ENCODE data around the gene FNDC10. TPM values are rescaled to one million over a fixed set of nuclear protein-coding genes. Genes with fewer than 3 reads are reported as not detected.
A peak's percentile ranks its signal among the peaks of the same experiment; 100 is the strongest.

FNDC10 gene
- total RNA-seq, 1 donor from 2014 or later, result 2.4 TPM

DNA sequence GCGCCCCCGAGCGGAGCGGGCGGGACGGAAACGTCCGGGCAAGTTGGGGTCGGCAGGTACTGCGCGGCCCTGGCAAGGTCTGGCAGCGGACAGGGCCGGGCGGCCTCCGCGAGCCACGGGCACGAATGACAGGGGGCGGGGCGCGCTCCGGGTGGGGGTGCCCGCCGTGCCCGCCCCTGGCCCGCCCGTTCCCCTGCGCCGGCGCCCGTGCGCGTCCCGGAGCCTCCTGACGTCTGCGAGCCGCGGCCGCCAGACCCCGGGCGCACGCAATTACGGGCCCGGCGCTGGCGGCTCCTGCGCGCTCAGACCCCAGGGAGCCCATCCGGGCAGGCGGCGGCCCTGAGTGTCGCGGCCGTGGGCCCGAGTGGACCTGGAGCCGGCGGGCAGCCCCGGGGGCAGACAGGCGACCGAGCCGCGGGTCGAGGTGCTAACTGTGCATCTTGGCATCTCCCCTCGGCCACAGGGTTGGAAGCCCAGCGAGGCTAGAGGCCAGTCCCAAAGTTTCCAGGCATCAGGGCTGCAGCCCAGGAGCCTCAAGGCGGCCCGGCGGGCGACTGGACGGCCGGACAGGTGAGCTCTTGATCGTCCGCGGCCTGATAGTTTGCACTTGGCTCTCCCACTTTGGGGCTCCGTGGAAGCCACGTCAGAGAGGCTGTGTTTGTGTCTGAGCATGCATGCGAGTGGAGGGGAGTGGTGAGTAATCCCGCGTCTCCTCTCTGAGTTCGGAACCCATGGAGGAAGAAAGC is 16.3 kb upstream of the FNDC10 start:
- no peak for DNase-seq (ENCODE audit: low read depth)

GRCh38 chr1:1615256-1616044 is 15.5 kb upstream of the FNDC10 start, which contains the start of gene MIB2:
Gene MIB2, plus strand, starts transcription at chr1:1615500. Its CDS starts 7,953 bp downstream, at chr1:1623453.
- peak; percentile 84 for DNase-seq (ENCODE audit: low read depth)

DNA sequence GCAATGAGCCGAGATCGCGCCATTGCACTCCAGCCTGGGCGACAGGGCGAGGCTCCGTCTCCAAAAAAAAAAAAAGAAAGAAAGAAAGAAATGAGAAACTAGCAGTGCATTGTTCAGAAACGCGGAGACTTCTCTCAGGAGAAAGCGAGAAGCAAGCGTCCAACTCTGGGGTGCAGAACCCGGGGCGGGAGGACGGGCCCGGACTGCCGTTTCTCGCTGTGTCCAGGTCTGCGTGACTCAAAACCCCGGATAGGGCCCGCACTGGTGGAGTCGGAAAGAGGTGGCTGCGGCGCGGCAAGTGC is 15.0 kb upstream of the FNDC10 start:
- no peak for DNase-seq (ENCODE audit: low read depth)

GRCh38 chr1:1614204-1614953 is 14.4 kb upstream of the FNDC10 start:
- DNase-seq (ENCODE audit: low read depth), result peak; percentile 77

DNA sequence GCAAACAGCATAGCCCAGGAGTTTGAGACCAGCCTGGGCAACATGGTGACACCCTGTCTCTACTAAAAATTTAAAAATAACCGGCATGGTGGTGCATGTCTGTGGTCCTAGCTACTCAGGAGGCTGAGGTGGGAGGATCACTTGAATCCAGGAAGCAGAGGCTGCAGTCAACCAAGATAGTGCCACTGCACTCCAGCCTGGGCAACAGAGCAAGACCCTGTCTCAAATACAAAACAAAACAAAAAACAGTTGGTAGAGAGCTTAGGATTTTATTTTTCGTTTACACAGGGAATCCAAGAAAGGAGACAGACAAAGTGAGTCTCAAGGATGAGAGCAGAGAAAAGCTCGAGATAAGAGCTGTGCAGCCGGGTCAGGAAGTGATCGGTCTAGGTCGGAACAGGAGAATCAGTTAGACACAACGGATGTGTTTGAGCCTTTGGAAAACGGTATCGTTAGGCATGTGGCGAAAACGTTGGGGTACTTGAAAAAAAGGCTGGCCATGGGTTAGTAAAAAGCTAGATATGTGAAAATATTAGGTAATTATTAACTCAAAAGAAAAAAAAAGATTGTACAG is 13.7 kb upstream of the FNDC10 start:
- DNase-seq (ENCODE audit: low read depth), result no peak

DNA sequence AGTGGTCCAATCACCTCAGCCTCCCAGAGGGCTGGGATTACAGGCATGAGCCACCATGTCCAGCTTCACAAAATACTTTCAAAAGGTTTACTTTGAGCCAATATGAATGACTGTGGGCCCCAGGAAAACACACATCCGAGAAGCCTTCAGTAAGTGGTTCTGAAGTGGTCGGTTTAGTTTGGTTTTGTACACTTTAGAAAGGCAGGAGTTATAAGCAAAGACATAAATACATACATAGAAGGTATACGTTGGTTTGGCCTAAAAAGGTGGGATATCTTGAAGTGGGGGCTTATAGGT is 12.1 kb upstream of the FNDC10 start:
- no peak for DNase-seq (ENCODE audit: low read depth)

DNA sequence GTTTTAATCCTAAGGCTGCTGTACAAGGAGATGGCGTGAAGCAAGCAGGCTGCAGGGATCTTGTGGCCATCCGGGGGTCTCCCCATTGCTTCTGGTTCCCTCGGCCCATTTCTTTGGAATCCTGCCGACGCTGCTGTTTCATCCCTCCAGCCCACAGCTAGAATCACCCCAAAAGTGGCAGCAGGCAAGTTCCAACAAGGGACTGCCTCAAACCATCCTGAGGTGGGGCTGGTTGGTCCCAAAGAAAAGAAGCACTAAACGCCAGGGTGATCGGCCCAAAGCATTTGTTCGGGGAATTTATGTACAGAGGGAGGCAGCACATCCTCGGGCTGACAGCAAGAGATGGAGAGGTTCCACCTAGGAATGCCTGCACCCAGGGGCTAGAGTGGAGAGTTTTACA is 10.9 kb upstream of the FNDC10 start:
- no peak for DNase-seq (ENCODE audit: low read depth)

DNA sequence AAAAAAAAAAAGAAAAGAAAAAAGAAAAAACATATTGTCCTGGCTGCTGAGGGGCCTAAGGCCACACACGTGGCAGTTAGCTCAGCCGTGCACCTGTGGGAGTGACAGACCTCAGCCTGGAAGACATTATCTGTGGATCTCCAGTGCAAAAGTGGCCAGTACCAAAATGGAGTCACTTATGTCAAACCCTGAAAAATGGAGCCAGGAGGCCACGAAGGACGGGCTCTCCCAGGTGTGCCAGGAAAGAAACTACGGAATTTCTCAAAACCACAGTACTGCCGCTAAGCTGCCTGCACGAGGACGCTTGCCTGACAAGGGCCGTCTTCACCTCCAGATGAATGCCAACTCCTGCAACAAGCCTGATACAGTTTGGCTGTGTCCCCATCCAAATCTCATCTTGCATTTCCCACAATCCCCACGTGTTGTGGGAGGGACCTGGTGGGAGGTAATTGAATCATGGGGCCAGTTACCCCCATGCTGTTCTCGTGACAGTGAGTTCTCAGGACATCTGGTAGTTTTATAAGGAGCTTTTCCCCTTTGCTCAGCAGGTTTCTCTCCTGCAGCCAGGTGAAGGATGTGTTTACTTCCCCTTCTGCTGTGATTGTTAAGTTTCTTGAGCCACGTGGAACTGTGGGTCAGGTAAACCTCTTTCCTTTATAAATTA is 10.0 kb upstream of the FNDC10 start:
- no peak for DNase-seq (ENCODE audit: low read depth)

DNA sequence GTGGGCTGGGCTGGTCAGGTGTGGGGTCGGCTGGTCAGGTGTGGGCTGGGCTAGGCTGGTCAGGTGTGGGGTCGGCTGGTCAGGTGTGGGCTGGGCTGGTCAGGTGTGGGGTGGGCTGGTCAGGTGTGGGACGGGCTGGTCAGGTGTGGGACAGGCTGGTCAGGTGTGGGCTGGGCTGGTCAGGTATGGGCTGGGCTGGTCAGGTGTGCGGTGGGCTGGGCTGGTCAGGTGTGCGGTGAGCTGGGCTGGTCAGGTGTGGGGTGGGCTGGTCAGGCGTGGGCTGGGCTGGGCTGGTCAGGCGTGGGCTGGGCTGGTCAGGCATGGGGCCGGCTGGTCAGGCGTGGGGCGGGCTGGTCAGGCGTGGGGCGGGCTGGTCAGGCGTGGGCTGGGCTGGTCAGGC is 6.3 kb upstream of the FNDC10 start:
- DNase-seq (ENCODE audit: low read depth), result no peak

DNA sequence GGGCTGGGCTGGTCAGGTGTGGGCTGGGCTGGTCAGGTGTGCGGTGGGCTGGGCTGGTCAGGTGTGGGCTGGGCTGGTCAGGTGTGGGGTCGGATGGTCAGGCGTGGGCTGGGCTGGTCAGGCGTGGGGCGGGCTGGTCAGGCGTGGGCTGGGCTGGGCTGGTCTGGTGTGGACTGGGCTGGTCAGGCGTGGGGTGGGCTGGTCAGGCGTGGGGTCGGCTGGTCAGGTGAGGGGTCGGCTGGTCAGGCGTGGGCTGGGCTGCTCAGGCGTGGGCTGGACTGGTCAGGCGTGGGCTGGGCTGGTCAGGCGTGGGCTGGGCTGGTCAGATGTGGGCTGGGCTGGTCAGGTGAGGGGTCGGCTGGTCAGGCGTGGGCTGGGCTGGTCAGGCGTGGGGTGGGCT is 5.8 kb upstream of the FNDC10 start:
- no peak for DNase-seq (ENCODE audit: low read depth)

DNA sequence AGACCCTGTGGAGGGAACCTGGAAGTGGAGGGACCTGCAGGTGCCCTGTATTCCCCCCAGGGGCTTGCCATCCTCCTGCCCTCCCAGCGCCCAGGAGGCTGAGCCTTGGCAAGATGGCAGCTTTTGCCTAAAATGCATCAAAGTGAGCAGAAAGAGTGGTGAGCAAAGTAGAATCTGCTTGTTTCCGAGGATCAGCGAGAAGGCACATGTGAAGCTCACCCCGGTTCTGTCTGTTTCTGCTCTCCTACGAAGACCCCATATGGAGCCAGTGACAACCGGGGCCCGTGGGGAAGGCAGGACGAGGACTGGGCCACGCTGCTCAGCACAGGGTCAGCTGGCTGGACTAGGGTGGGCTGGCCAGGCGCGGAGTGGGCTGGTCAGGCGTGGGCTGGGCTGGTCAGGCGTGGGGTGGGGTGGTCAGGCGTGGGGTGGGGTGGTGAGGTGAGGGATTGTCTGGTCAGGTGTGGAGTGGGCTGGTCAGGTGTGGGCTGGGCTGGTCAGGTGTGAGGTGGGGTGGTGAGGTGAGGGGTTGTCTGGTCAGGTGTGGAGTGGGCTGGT is 5.2 kb upstream of the FNDC10 start:
- no peak for DNase-seq (ENCODE audit: low read depth)

- DNase-seq (ENCODE audit: low read depth), result no peak
Observed at GRCh38 chr1:1604374-1605033, 4.6 kb upstream of the FNDC10 start.

DNA sequence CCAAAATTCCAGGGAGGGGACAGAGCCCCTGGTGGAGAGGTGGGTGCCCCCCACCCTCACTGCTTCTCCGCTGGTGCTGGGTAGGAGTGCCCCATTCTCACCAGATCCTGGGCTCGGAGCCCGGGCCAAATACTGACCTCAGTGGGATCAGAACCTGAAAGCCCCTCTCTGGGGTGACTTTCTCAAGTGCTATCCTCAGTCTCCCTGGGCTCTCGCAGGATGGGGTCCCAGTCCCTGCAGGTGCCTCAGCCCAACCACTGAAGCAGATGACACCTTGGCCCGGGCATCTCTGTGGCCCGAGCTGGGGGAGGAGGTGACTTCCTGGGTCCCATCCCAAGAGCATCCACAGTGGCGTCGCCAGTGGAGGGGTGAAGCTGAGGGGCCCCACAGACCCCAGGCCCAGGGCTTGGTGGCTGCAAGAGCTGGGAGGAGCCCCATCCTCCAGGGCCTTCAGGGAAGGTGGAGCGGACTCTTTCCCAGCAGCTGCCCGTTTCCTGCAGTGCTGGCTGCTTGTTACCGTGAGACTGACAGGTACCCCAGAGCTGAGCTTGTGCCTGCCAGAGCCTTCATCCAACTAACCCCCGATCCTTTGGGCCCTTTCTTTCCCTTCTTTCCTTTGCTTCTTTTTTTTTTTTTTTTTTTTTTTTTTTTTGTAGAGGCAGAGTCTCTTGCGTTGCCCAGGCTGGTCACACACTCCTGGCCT is 3.9 kb upstream of the FNDC10 start:
- DNase-seq (ENCODE audit: low read depth), result no peak

- DNase-seq (ENCODE audit: low read depth), result no peak
Observed at GRCh38 chr1:1602968-1603506, 3.1 kb upstream of the FNDC10 start.

GRCh38 chr1:1602304-1602967 is 2.5 kb upstream of the FNDC10 start:
- DNase-seq (ENCODE audit: low read depth), result no peak

DNA sequence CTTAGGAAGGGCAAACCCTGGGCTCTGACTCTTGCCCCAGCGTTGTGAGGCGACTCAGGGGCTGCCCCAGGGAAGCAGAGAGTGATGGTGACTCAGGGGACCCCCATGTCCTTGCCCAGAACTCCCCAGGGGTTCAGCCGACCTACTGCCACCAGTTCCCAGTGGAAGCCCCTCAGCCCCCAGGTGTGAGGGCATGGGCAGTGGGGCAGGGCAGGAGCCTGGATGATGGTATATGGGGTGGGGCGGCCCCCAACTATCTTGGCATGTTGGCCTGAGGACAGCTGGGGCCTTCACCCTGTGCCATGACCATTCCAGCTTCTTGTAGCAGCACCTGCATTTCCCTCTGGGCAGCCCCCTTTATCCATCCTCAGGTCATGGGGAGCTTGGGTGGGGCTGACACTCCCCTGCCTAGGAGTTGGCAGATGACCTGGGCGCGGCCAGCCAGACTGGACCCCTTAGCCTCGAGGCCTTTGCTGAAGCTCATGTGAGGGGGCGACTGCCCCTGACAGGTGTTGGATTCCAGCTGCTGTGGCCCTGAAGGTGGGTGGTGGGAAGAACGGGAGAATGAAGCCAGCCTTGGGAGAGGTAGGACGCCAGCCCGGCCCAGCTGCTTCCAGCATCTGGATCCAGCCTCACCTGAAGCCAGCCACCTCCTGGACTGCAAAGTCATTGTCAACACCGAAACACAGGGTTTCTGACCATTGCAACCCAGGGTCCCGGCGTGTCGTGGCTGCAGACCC is 1.8 kb upstream of the FNDC10 start:
- DNase-seq (ENCODE audit: low read depth), result no peak

GRCh38 chr1:1600861-1601563 is 1.1 kb upstream of the FNDC10 start:
- no peak for DNase-seq (ENCODE audit: low read depth)
